ENCODE measurements around the gene PDE11A.

PDE11A gene

GRCh38 chr2:177753682-177754491, 318.7 kb downstream of the PDE11A start:
- DNase-seq: no peak

GRCh38 chr2:177748360-177748759, 324.2 kb downstream of the PDE11A start:
- no peak for DNase-seq

GRCh38 chr2:177747384-177747783, 325.2 kb downstream of the PDE11A start:
- DNase-seq: no peak

- no peak for DNase-seq
These were observed 326.2 kb downstream of the PDE11A start for GRCh38 chr2:177746358-177746757.

GRCh38 chr2:177745531-177745930, 327.0 kb downstream of the PDE11A start:
- no peak for DNase-seq

GRCh38 chr2:177742851-177743250, 329.7 kb downstream of the PDE11A start:
- no peak for DNase-seq

GRCh38 chr2:177741866-177742265, 330.7 kb downstream of the PDE11A start:
- DNase-seq: no peak

GRCh38 chr2:177740700-177741099, 331.9 kb downstream of the PDE11A start:
- DNase-seq: no peak

GRCh38 chr2:177738461-177739235, 333.9 kb downstream of the PDE11A start:
- DNase-seq: no peak

GRCh38 chr2:177735318-177735803, 337.2 kb downstream of the PDE11A start:
- no peak for DNase-seq

- no peak for DNase-seq
These were observed 339.2 kb downstream of the PDE11A start for GRCh38 chr2:177733322-177733855.

GRCh38 chr2:177731384-177731783, 341.2 kb downstream of the PDE11A start:
- DNase-seq: no peak

- DNase-seq: no peak
These were observed 341.8 kb downstream of the PDE11A start for GRCh38 chr2:177730792-177731191.

GRCh38 chr2:177730363-177730762, 342.2 kb downstream of the PDE11A start:
- no peak for DNase-seq

GRCh38 chr2:177728920-177729319, 343.7 kb downstream of the PDE11A start:
- DNase-seq: no peak

GRCh38 chr2:177728399-177728765, 344.2 kb downstream of the PDE11A start:
- no peak for DNase-seq

GRCh38 chr2:177727577-177728398, 344.8 kb downstream of the PDE11A start:
- DNase-seq: no peak

GRCh38 chr2:177726931-177727348, 345.6 kb downstream of the PDE11A start:
- DNase-seq: no peak

GRCh38 chr2:177724398-177725287, 347.9 kb downstream of the PDE11A start:
- DNase-seq: no peak

- DNase-seq: no peak
These were observed 349.3 kb downstream of the PDE11A start for GRCh38 chr2:177723235-177723634.

GRCh38 chr2:177721818-177722567, 350.6 kb downstream of the PDE11A start:
- no peak for DNase-seq
